GM21390 (cell line): ENCODE results near the gene TNNI3K.

Experiments used
- ATAC-seq: cut with Tn5 transposase; IDR thresholded peaks from one replicate; pipeline ENCODE4 v1.9.1; 2021; ENCODE audit not compliant: unreplicated experiment

The TNNI3K gene

DNA sequence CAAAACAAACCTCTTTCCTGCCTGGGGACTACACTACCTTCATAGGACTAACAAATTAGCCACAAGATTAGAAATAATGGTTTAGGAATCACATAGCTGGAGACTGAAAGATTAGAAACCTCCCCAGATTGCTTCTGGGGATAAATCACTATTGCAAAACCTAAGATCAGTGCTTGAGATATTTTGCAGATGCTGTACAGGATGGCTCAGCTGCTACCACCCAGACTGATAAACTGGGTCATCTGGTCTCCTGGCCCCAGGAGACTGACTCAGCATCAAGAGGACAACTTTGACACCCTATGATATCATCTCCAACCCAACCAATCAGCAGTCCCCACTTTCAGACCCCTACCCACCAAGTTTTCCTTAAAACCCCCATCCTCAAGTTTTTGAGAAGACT lies 140.2 kb downstream of the TNNI3K start:
- no peak for ATAC-seq

- ATAC-seq = no peak
Observed at GRCh38 chr1:74380252-74380651, 145.1 kb downstream of the TNNI3K start.

DNA sequence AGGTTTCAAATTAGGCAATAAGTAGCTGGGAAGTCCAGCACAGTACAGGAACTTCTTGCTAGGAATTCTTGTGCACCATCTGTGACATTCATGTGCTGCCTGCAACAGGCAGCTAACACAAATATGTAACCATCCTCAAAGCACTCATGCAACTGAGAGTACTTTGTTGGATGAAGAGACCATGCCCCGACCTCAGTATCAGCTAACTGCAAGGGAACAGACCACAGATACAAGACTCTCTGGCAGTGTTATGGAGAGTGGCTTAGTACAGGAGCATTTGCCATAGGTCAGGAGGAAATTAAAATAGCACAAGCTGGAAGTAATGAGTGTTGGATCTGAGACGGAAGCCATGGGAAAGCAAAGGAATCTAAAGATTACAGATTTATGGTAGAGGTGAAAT lies 153.7 kb downstream of the TNNI3K start:
- no peak for ATAC-seq

DNA sequence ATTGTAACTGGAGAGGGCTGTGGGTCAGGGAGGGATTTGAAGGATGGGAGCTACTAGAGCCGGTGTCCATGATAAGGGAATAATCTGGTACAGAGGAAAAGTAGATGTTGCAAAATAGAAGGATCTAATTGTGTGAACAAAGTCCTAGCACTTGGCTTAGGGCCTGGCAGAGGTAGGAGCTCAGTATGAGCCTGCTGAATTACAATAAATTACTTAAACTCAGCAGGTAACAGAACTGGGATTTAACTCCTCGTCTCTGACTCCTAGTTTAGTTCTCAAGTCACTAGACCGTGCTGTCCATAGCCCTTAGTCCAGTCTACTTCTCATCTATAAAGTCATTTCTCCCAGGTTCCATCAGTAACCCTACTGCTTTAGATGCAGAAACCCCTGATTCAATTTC lies 157.0 kb downstream of the TNNI3K start:
- ATAC-seq = no peak

DNA sequence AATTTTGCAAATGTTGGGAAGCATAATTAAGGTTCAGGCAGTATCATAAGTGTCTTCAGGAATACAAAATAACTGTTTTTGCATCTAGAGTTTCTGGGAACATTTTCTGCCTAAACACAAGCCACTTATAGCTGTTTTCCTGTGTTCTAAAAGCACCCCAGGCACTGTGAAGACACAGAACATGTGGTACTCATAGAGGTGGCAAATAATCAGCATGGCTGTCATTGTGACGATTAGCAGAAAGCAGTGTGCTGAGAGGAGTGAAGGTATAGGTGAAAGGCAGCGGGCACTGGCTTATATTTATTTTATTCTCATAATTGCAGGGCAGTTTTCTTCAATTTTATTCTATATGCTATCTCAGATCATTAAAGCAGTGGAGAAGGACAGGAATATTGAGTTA lies 157.7 kb downstream of the TNNI3K start:
- no peak for ATAC-seq

- ATAC-seq = no peak
Observed at GRCh38 chr1:74395571-74395970, 160.4 kb downstream of the TNNI3K start.

- ATAC-seq = no peak
Observed at GRCh38 chr1:74396462-74396861, 161.3 kb downstream of the TNNI3K start.

DNA sequence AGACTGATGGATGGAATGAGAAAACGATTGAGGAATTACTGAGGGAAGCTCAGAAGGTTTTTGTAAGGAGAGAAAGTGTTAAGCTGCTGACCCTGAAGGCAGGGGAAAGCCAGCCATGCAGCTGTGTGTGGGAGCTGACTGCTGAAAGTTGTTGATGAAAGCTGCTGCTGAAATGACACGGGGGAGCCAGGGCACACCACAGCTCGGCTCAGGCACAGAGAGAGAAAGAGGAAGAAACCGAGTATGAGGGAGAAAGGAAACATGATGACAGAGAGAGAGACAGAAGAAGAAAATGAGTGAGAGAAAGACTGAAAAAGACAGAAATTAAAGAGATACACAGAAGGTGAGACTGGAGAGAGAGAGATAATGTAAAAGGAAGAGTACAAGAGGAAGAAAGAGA lies 161.7 kb downstream of the TNNI3K start:
- ATAC-seq = peak; percentile 58

- peak; percentile 52 for ATAC-seq
Observed at GRCh38 chr1:74399249-74399648, 164.1 kb downstream of the TNNI3K start.

DNA sequence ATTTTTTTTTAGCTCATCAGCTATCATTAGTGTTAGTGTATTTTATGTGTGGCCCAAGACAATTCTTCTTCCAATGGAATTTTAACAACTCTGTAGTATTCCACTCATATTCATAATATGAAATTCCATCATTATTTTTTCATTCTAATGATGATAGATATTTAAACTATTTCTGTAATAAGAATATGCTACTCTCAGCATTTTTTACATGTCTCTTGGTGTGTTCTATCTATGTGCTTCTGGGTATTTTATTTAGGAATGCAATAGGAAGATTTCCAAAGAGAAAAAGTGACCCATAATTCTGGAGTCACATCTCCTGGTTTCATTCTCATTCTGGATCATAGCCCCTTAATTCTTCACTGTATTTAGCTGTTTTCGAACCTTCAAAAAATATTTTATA lies 167.7 kb downstream of the TNNI3K start:
- no peak for ATAC-seq

DNA sequence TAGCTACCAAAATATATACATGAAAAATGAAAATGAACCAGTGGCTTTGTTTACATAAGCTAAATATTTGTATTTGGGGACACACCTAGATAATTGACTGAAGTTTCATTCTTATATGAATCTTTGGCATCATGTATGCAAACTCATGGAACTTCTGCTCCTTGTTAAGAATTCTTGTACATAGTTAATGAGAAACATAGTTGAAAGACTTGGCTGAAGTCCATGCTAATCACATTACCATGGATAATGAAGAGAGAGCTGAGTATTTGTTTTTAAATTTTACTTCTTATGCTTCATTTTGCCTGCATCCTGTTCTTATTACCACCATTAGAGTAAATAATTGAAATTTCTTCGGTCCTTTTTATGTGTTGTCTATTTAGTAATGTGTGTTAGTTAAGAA lies 168.4 kb downstream of the TNNI3K start:
- no peak for ATAC-seq

DNA sequence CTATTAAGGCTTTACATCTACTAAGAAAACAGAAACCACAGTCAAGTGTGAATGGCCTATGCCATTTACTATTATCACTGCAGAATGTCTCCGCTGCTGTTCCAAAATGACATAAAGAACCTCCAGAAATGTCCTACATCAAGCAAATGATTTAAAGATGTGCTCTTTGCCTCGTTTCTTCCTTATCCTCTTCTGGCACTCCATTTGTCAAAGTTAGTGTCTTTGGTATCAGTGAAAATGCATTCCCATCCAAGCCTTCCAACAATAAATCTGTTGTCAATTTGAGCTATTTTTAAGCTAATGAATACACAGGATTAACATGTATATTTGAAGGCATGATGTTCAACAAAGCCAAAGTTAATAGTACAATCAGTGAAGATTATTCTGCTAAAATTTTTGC lies 171.6 kb downstream of the TNNI3K start:
- no peak for ATAC-seq

- ATAC-seq = no peak
Observed at GRCh38 chr1:74407902-74408301, 172.7 kb downstream of the TNNI3K start.

GRCh38 chr1:74412244-74412643 lies 177.1 kb downstream of the TNNI3K start:
- no peak for ATAC-seq

DNA sequence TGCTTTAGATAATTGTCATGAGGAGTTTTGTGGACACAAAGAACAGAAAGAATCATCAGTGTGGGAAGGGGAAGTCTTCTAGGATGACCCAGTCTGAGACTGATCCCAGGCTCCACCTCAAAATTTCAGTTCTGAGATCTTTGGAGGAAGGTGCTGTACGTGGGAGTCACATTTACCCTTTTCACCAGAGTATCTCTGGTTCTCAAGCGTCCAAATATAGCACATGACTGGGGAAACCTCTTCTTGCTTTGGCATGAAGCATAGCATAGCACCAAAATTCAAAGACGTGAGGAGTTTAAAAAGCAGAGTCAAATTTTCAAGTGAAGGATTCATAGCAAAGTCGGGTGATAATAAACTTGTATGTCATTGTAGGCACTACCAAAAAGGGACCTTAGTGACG lies 180.7 kb downstream of the TNNI3K start:
- ATAC-seq = no peak

DNA sequence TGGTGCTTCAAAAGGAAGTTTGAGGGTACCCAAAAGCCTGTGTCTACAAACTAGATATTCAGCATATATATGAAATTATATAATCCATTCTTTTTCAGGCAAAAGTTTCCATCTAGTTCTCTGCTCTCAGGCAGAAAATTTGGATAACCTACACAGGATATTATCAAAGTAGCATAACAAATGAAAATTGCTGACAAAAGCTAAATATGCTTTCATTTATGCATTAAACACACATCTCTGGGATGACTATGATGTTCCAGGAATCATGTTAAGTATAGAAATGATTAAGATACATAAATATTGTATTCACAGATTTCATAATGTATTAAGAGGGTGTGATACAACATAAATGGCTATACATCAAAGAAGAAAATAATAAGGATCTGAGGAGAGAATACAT lies 184.4 kb downstream of the TNNI3K start:
- ATAC-seq = no peak

- ATAC-seq = no peak
Observed at GRCh38 chr1:74420467-74420866, 185.3 kb downstream of the TNNI3K start.

GRCh38 chr1:74422421-74423292 lies 187.5 kb downstream of the TNNI3K start:
- no peak for ATAC-seq

GRCh38 chr1:74423471-74423870 lies 188.3 kb downstream of the TNNI3K start:
- no peak for ATAC-seq

- no peak for ATAC-seq
Observed at GRCh38 chr1:74425676-74426075, 190.5 kb downstream of the TNNI3K start.

DNA sequence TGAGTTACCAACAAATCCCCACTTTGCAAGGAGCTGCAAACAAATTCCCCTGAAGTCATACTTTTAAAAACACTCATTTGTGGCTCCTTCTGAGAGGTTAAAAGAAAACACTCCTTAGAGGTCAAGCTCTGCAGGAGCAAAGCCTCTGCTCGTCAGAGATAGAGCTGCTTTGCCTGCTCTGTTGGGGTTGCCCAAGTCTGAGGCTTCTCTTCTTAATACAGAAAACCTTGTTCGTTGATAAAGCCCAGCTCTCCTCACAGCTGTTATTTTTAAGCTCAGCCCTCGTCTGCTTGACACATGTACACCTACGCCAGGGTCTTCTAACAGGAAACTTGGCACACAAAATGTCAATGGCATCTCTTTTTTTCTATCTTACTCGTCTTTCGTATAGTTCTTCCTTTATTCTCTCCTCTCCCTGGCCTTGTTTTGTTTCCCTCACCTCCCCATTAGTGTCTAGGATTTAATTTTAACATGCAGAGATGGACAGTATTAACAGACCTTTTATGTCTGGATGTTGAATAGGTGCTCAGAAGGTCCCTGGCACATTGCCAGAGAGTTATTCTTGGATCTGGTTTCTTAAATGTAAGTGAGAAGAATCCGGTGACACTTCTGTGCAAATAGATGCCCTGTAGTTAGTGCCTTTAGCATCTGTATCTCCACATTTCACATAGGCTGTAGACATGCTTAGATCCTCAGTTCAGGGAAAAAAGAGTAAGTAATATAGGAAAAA lies 191.2 kb downstream of the TNNI3K start:
- ATAC-seq = no peak

DNA sequence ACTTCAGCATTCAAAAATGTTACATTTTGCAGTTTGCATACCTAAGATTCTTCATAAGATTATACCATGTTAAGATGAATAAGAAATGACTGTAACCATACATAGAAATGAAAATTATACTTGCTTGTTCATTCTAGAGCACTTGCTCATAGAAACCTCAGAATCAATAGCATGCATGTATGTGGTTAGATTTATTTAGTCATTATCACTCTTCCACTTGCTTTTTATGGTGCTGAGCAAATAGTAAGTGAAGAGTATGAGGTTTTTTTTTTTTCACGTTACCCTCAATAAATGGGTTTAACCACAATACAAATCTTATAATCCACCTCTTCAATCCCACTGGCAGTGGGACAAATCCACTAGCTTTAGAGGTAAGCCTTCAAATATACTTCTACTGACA lies 192.5 kb downstream of the TNNI3K start:
- ATAC-seq = no peak
